ENCODE results near the gene ZBTB22. TPM values are rescaled to one million over a fixed set of nuclear protein-coding genes. Genes with fewer than 3 reads are reported as not detected.

Gene ZBTB22
- total and polyA plus RNA-seq, 4 donors, result 1.6 to 7.8 (median 4.7) TPM

DNA sequence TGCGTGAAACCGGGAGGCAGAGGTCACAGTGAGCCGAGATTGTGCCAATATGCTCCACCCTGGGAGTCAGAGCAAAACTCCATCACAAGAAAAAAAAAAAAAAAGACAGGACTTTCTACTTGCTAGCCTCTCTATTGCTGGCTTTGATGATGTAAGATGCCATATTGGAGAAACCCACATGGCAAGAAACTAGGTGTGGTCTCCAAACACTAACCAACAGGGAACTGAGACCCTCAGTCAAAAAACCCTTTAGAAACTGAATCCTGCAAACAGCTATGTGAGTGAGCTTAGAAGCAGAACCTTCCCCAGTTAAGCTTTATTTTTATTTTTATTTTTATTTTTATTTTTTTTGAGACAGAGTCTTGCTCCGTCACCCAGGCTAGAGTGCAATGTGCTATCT, 18.4 kb upstream of the ZBTB22 start:
- Histone ChIP-seq H3K27ac (ENCODE audit: low read depth in 1 of 2, low read length in 2 of 2) (no peak overlapping the region), H3K4me3 (ENCODE audit: low read depth in 1 of 3, low read length in 3 of 3) (no peak overlapping the region), H3K9ac (ENCODE audit: low read depth in 1 of 2, low read length in 2 of 2) (no peak overlapping the region), H3K9me3 (ENCODE audit: control insufficient read depth in 4 of 4, low read length in 3 of 4) (no peaks in the 10 kb centered on the region), H3K4me1 (ENCODE audit: control insufficient read depth in 4 of 4, insufficient read depth in 4 of 4, low read length in 3 of 4) (no peaks in the 10 kb centered on the region), H3K36me3 (ENCODE audit: control insufficient read depth in 4 of 4, insufficient read depth in 3 of 4, low read depth in 1 of 4, low read length in 3 of 4) (no peaks in the 10 kb centered on the region), H3K27me3 (ENCODE audit: control insufficient read depth in 4 of 4, insufficient read depth in 4 of 4, low read length in 3 of 4) (no peaks in the 10 kb centered on the region)
- WGBS, result 69% methylated on average over 4 of the region's 4 CpGs
- TF ChIP-seq, protein P1, sequence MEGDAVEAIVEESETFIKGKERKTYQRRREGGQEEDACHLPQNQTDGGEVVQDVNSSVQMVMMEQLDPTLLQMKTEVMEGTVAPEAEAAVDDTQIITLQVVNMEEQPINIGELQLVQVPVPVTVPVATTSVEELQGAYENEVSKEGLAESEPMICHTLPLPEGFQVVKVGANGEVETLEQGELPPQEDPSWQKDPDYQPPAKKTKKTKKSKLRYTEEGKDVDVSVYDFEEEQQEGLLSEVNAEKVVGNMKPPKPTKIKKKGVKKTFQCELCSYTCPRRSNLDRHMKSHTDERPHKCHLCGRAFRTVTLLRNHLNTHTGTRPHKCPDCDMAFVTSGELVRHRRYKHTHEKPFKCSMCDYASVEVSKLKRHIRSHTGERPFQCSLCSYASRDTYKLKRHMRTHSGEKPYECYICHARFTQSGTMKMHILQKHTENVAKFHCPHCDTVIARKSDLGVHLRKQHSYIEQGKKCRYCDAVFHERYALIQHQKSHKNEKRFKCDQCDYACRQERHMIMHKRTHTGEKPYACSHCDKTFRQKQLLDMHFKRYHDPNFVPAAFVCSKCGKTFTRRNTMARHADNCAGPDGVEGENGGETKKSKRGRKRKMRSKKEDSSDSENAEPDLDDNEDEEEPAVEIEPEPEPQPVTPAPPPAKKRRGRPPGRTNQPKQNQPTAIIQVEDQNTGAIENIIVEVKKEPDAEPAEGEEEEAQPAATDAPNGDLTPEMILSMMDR (IDR thresholded peaks at IDR 0.05; ENCODE audit: low read depth, low read length, missing input control), result no peak
- TF ChIP-seq FOXA2 (IDR thresholded peaks at IDR 0.05) (no peak), HNF4A (conservative IDR thresholded peaks at IDR 0.05) (no peak), NR2F2 (IDR thresholded peaks at IDR 0.05) (no peak), JUND (IDR thresholded peaks at IDR 0.05) (no peak), SP1 (IDR thresholded peaks at IDR 0.05) (no peak), TAF1 (conservative IDR thresholded peaks at IDR 0.05) (no peak), RXRA (IDR thresholded peaks at IDR 0.05) (no peak), GABPA (IDR thresholded peaks at IDR 0.05 in 1 of 2, conservative IDR thresholded peaks at IDR 0.05 in 1 of 2) (no peak), MAX (IDR thresholded peaks at IDR 0.05) (no peak), FOXA1 (IDR thresholded peaks at IDR 0.05) (no peak), RAD21 (IDR thresholded peaks at IDR 0.05) (no peak), ZBTB33 (IDR thresholded peaks at IDR 0.05) (no peak)
- TF ChIP-seq, protein P2, sequence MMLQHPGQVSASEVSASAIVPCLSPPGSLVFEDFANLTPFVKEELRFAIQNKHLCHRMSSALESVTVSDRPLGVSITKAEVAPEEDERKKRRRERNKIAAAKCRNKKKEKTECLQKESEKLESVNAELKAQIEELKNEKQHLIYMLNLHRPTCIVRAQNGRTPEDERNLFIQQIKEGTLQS (IDR thresholded peaks at IDR 0.05), result no peak
- TF ChIP-seq, protein P3, sequence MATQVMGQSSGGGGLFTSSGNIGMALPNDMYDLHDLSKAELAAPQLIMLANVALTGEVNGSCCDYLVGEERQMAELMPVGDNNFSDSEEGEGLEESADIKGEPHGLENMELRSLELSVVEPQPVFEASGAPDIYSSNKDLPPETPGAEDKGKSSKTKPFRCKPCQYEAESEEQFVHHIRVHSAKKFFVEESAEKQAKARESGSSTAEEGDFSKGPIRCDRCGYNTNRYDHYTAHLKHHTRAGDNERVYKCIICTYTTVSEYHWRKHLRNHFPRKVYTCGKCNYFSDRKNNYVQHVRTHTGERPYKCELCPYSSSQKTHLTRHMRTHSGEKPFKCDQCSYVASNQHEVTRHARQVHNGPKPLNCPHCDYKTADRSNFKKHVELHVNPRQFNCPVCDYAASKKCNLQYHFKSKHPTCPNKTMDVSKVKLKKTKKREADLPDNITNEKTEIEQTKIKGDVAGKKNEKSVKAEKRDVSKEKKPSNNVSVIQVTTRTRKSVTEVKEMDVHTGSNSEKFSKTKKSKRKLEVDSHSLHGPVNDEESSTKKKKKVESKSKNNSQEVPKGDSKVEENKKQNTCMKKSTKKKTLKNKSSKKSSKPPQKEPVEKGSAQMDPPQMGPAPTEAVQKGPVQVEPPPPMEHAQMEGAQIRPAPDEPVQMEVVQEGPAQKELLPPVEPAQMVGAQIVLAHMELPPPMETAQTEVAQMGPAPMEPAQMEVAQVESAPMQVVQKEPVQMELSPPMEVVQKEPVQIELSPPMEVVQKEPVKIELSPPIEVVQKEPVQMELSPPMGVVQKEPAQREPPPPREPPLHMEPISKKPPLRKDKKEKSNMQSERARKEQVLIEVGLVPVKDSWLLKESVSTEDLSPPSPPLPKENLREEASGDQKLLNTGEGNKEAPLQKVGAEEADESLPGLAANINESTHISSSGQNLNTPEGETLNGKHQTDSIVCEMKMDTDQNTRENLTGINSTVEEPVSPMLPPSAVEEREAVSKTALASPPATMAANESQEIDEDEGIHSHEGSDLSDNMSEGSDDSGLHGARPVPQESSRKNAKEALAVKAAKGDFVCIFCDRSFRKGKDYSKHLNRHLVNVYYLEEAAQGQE (IDR thresholded peaks at IDR 0.05), result no peak
- DNase-seq (ENCODE audit: low spot score), result no peak

- Histone ChIP-seq H3K27ac (ENCODE audit: low read depth in 1 of 2, low read length in 2 of 2) (no peak overlapping the region), H3K9me3 (ENCODE audit: control insufficient read depth in 4 of 4, low read length in 3 of 4) (no peaks in the 10 kb centered on the region), H3K4me1 (ENCODE audit: control insufficient read depth in 4 of 4, insufficient read depth in 4 of 4, low read length in 3 of 4) (no peaks in the 10 kb centered on the region), H3K4me3 (ENCODE audit: low read depth in 1 of 3, low read length in 3 of 3) (no peak overlapping the region), H3K9ac (ENCODE audit: low read depth in 1 of 2, low read length in 2 of 2) (no peak overlapping the region), H3K27me3 (ENCODE audit: control insufficient read depth in 4 of 4, insufficient read depth in 4 of 4, low read length in 3 of 4) (no peaks in the 10 kb centered on the region), H3K36me3 (ENCODE audit: control insufficient read depth in 4 of 4, insufficient read depth in 3 of 4, low read depth in 1 of 4, low read length in 3 of 4) (no peaks in the 10 kb centered on the region)
- 90% methylated on average over 4 of the region's 4 CpGs for WGBS
- TF ChIP-seq, protein P2 (IDR thresholded peaks at IDR 0.05), result no peak
- TF ChIP-seq, protein P1 (IDR thresholded peaks at IDR 0.05; ENCODE audit: low read depth, low read length, missing input control), result no peak
- TF ChIP-seq JUND (IDR thresholded peaks at IDR 0.05), result no peak
- TF ChIP-seq ZBTB33 (IDR thresholded peaks at IDR 0.05), result no peak
- TF ChIP-seq TAF1 (conservative IDR thresholded peaks at IDR 0.05), result no peak
- no peak for TF ChIP-seq FOXA1 (IDR thresholded peaks at IDR 0.05)
- TF ChIP-seq FOXA2 (IDR thresholded peaks at IDR 0.05), result no peak
- TF ChIP-seq SP1 (IDR thresholded peaks at IDR 0.05), result no peak
- no peak for TF ChIP-seq RAD21 (IDR thresholded peaks at IDR 0.05)
- no peak for DNase-seq (ENCODE audit: low spot score)
Observed at GRCh38 chr6:33333666-33334065, 16.1 kb upstream of the ZBTB22 start.

Measured in liver (tissue), 9 donors.